GM19395 (cell line): ENCODE data around the gene ACADVL.
"Not testable (repeated sequence)": the region's sequence is repeated elsewhere in the genome, so short reads cannot be mapped to it uniquely, and the experiment has no call there.

Source experiments
- ATAC-seq: cut with Tn5 transposase; IDR thresholded peaks from one replicate; pipeline ENCODE4 v1.9.1; 2021; ENCODE audit warnings: mild to moderate bottlenecking, moderate library complexity; ENCODE audit not compliant: unreplicated experiment

ACADVL gene

DNA sequence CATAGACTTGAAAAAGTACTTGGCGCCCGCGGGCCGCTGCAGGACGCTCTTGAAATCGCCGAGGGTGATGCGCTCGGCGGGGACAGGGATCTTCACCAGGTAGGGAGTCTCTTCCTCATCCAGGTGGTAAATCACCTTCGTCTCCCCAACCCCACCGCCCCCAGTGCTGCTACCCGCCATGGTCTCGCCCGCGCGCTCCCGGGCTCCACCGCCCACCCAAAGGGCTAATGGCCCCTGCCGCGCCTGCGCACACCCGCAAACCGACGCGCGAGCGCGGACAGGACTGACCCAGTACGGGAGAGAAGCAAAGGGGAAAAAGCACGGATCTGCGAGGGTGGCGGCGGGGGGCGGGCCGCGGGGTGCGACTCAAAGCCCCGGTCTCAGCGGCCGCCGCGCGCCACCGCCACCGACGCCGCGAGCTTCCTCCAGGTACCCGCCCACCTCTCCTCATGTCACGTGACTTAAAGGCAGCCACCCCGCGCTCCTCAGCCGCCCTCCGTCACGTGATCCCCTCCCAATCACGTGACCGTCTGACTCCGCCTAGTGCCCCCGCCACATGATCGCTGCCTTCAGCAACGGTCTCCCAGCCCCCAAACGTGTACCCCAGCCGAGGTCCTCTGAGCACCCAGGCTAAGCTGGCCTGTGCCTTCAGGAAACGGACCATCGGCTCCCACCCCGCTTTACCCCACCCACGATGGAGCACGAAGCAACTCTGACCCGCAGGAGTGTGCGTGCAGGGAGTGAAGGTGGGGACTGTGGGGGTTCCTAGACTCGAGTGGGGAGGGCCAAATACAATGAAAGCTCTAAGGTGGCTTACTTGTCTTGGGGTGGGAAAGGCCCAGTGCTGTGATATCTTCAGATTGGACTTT, 14.6 kb downstream of the ACADVL start, which contains the start of gene DVL2:
Gene DVL2, minus strand, starts transcription at position 435 of the 869 bp plus-strand sequence. Its CDS starts 255 bp downstream, at position 180.
- ATAC-seq = peak; percentile 50

DNA sequence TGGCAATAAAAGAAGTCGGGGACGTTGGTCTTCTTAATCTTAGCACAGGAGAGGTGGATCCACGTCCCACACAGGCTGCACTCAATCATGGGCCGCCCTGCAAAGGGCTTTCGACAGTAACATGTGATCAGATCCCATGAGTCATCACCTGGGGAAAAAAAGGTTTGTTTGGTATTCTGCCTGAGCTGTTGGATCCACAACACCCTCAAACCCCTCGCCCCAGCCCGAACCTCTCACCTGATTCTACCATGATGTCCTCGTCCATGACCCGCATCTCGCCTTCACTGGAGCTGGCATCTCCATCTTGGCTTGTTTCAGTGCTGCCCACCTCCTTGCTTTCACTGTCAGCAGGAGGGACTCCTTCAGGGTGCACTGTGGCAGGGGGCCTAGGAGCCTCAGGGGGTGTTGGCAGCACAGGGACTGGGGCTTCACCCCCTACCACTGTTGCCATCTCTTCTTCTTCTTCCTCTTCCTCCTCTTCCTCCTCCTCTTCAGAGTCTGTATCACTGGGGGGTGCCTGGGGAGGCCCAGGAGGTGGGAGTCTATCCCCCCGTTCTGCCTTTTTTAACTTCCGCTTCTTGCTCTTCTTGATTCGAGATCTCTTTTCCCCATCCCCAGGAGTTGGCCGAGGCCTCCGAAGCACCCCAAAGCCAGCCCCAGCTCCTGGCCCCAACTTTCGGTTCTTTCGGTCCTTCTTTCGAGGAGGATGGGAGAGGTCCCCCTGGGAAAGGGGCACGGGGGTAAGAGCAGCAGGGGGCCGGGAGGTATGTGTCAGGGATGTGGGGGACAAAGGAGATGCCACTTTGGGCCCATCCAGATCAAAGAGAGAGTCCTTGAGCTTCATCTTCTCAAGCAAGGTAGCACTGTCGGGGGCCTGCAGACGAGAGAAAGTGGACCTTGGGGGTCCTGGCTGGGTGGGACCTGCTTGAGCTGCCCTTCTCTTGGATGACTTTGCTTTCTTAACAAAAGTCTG, 16.2 kb downstream of the ACADVL start:
- no peak for ATAC-seq

DNA sequence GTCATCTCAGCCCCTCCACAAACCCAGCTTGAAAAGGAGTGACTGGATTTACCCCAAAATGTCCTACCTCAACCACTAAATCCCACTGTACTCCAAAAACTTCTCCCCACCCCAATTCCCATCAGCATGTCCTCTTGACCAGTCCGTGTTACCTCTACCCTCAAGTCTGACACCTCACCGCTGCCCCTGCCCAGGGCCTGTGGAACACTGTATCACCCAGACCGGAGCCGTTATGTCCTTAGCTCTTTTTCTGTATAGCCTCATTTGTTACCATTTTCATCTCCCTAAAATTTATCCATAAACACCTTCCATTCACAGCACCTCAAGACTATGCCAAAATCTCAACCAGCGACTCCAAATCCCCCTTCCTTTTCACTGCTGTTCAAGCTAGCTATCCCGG, 17.1 kb downstream of the ACADVL start:
- ATAC-seq = no peak

DNA sequence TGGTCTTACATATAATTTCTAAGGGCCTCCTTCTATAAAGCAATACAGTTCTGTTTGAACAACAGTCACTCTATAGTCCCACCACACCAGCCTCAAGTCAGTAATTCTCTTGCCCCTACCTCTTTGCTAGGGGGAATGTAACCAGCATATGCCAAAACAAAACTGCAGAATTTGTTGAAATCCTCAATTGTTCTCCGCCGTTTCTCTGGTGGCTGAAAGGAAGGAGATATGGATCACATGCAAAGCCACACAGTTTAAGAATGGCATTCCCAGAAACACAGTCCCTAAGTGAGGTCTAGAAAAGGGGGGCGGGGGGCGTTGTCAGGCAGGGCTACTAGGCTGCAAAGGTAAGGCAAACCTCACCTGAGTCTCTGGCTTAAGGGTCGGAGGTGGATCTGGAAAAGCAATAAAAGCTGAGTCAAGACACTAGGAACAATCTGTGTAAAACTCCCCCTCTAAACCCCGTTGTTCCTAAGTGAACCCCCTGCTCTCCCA, 17.6 kb downstream of the ACADVL start:
- ATAC-seq = no peak

DNA sequence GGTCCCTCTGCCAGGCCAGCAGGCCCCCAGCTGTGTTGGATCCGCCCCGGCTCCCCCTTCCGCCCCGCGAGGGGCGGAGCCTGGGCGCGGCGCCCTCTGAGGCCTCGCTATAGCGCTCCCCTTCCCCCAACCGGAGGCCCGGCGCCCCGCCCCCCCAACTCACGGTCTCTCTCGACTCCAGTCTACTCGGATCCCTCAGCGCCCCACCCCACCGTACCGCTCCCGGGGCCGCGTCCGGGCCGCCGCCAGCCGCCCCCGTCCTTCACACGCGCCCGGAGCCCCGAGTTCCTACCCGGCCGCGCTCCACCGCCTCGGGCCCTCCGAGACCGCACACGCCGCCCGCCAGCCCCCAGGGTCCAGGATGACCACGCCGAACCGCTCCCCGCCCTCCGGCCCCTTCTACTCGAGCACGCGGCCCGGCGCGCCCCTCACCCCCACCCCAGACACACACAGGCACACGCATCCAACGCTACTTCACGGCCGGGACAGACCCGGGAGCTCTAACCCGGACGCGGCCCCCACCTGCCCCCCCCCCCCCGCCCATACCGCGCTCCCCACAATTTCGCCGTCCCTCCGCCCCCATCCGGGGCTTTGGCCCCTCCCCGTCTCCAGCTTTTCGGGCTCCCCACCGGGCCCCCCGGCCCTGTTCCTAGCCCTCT, 18.2 kb downstream of the ACADVL start:
- ATAC-seq = no peak

DNA sequence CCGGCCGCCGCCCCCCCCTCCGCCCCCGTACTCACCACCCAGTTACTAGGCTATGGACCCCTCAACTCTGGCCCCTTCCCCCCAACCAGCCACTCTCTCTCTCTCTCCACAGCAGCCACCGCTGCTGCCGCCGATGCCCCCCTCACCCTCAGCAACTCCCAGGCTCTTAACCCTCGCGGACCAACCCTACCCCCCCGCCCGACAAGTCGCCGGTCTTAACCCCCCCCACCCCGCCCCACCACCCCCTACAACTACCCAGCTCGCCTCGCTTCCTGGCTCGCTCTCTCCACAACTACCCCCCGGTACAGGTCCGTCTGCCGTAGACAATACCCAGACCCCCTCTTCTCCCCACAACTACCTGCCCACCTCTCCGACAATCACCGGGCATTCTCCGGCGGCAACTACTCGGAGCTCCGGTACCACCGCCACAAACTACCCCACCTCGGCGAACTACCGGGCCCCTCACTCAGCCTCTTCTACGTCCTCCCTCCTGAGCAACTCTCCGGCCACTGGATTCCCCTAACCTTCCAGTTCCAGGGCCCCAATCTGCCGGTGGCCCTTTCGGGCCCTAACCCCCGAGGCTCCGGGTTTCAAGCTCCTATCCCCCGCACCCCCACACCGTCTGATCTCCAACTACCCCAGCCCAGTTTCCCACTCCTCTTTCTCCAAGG, 18.8 kb downstream of the ACADVL start:
- ATAC-seq = no peak

DNA sequence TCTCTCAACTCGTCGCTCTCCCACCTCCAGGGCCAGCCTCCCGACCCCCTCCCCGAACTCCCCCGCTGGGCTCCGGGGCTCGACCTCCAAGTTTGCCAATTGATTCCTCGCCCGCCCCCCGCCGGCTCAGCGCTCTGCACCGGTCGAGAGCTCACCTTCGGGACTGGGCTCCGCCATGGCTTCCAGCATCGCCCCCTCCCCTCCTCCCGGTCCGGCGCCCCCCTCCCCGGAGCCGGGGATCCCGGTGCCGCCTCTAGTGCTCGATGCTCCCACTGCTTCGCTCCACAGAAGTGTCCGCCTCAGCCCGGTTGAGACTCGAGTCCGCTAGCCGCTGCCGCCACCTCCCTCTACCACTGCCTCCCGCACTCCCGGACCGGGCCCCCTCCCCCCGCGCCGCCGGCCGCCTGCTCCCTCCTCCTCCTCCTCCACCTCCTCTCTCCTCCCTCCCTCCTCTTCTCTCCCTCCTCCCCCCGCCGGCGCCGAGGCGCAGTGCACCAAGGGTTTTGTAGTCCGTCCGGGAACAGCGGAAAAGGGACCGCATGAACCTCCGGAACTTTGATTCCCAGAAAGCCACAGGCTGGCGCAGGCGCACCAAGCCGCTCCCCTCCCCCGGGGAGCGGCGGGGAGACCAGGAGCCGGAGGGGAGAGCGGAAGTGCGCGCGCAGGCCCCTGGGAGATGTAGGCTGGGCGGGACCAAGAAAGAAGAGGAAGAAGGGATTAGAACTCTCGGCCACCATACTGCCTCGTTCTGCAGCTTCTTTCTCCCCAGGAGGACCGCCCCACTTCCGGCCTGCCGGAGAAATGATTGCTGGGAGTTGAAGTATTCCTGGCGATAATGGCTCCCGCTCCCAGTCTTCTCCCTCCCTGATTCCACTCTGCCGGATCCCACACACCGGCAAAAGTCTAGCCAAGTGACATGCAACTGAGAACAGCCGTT, 19.6 kb downstream of the ACADVL start, which contains the start of gene PHF23:
Gene PHF23, minus strand, starts transcription at position 367 of the 937 bp plus-strand sequence. Its CDS starts 178 bp downstream, at position 189.
- peak; percentile 48 for ATAC-seq

DNA sequence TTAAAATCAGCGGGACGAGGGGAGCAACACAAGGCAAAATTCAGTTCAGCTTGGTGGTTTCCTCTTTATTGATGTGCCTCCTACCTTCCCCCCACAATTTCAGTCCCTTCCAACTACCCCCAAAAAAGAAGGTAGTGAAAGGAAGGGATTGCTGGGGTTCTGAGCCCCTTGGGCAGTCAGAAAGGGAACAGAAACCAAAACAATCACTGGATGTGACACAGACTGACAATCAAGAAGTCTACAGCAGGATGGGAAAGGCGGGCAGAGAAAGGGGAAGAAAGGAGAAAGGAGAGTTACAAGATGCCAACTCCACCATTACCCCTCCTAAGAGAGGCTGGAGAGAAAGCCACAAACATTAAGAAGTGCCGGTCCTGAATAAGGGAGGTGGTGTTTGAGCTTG, 20.6 kb downstream of the ACADVL start:
- no peak for ATAC-seq

DNA sequence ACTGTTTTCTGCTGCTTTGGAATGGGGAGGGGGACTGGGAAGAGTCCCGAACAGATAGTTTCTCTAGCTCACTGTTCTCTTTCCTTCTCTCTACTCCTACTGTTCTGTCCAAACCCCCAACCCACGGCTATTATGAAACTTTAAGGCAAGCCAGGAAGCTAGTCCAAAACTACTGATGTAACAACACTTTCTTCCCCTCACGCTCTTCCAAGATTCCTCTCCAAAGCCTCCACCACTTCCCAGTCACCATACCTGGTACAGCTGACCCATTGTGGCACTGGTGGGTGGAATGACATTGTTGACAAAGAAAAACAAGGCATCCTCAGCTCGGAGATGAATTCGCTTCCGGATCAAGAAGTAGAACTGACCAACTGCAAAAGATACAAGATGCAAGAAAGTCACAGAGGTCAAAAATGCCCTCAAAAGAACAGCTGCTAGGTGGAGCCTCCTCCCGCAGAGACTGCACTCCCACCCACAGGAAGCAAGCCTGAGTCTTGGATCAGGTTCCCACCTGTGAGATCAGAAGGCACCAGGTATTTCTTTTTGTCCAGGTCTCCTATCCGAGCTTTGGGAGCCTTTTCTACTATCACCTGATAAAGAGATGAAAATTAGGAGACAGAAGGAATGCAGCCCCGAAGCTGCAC, 21.5 kb downstream of the ACADVL start:
- ATAC-seq = no peak

DNA sequence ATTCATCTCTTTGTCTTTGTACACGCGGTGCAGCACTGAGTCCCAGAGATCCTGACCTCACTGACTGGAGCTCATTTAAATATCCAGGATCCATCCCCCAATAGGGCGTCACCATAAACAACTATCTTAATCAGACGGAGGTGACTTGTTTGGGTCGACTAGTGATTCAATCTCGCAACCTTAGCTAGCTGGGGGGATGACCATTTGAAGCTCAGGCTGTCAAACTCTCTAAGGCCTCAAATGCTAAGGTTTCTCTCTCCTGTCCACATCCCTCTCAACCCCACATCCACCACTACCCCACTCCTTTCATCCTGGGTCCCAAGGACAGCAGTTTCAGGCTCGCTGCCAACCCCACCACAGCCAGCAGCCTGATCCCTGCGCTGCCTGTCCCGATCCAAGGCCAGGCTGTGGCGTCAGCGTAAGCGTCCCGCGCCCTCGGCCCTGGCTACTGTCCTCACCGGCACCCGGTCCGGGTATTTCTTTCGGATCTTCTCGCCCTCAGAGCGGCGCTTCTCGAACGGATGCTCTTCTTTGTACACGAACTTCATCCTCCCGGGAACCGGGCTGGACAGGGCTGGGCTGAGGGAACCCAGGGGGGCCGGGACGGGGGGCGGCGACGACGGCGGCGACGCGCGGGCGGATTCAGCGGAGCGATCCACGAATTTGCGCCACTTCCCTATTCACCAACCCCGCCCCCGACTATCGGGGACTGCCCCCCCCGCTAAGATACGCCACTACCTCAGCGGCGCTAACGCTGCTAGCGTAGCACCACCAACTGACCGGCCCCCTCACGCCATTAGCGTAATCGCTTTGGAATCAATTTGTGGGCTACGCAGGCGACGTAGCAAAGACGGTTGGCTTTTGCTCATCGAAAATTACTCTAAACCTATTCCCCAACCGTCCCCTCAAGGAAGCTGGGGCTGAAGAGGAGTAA, 22.3 kb downstream of the ACADVL start, which contains the start of gene GABARAP:
Gene GABARAP, minus strand, starts transcription at position 667 of the 934 bp plus-strand sequence. Its CDS starts 119 bp downstream, at position 548.
- peak; percentile 37 for ATAC-seq

DNA sequence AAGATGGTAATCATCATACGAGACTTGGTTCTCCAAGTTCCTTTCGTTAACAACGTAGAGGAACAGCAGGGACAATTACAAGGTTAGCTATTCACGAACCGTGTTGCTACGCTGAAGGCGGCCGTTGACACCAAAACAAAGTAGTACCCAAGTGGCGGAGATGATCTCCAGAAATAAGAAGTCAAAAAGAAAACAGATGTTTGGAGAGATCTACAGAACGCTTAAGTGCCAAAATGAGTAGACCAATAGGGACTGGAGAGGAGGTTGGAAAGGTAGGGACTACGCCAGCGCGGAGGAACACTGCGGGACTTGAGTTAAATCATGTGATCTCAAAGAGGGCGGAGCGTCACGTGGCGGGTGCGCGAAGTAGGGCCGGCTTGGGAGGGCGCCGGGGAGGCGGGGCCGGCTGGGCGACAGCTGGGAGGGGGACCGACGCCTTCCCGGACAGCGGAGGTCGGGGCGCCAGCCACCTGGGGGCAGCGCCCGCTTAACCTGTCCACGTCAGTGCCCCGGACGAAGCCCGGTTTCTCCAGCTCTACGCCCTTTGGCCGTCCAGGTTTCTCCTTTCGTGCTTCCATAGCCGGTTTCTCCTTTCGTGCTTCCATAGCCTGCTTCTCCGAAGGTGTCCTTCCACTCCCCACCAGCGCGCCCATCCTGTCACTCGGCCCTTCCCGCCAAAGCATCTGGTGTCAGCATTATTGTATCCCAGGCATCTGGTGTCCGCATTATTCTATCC, 23.1 kb downstream of the ACADVL start:
- peak; percentile 44 for ATAC-seq

DNA sequence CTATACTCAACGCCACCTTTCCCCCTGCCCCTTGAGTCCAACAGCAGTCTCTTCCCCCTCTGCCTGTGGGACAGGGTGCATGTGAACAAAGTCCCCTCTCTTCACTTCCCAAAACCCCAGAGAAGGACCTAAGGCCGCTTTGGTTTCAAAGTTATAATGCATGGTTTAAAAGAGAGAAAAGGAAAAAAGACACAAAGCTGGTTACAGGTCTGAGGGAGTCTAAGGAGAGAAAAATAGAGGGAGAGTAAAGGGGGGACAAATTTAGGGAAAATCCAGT, 23.7 kb downstream of the ACADVL start:
- no peak for ATAC-seq

DNA sequence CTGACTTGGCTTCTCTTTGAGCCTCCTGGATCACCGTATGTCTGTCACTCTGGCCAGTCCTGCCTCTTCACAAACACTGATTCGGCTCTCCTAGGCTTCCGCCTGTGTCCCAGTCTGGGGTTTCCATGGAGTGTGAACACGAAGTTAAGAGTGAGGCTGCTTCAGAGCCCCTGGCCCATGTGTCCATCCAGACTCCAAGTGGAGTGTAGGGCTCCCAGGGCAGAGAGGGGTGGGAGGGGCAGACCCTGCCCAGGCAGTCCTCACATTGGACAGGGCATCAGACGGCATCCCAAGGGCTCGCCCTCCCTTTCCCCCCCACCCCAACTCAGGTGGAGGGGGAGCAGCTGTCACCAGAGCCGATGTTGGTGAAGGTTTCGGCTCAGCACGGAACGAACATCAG, 24.1 kb downstream of the ACADVL start:
- not testable (repeated sequence) for ATAC-seq

DNA sequence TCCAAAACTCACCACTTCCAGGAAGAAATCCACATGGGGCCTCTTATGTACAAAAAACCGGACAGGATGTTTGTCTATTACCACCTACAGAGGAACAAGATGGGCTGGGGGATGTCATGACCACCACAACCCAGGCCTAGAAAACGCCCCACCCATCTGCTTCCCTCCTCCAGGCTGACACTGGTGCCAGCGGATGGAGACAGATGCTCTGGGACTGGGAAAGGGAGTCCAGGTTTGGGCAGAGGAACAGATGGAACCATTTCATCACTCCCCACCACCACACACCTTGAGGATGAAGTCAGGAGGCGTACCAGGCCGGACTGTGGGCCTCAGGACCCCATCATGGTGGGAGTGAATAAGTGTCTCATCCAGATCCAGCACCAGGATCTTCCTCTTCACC, 27.0 kb downstream of the ACADVL start:
- ATAC-seq = no peak

DNA sequence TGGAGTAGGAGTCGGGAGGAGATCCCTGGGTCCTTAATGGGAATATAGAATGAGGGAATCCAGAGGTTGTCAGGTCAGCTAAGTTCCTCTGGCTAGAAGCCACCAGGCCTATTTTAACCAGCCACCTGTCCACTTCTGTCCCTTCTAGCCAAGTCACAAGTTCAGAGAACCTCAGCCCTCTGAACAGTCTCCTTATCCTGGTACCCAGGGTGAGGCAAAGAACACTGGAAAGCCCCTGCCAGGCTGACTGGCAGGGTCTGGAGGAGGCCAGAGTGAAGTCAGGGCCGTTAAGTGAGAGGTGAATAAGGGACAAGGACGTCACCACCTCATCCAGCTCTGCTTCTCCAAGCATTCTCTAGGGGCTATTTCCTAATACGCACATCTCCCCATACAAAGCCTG, 29.1 kb downstream of the ACADVL start:
- no peak for ATAC-seq

DNA sequence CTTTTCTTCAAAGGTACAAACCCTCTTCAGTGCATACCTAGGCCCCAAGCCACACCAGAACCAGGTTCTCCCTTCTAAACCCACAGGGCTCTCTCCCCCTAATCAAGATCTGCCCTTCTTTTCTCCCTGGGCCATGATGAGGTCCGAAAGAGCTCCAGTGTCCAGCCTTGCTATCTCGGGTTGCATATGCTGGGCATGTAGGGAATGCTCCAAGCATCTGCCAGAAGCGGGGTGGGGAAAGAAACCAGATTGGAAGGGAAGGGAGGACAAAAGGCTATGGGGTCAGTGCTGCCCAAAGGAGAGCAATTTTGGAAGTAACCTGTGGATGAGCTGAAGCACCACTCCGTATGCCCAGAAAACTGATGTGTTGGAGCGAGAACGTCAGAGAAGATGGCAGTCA, 29.5 kb downstream of the ACADVL start:
- ATAC-seq = no peak

DNA sequence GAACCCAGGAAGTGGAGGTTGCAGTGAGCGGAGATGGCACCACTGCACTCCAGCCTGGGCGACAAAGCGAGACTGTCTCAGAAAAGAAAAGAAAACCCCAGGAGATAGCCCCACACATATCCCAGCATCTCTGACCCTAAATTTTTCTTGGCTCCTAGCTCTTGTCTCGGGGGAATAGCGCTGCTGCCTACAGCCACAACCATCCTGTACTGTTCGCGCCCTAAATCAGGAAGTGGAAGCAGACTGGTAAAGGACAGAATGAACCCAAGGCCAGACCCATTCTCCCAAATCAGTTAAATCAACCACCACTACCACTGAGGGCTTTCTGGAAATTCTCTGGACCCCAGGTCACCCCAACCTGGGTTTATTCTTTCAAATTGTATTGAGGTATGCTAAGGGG, 30.1 kb downstream of the ACADVL start:
- no peak for ATAC-seq
